ENCODE measurements around the gene KIF5A. TPM values are rescaled to one million over a fixed set of nuclear protein-coding genes. Genes with fewer than 3 reads are reported as not detected.

Gene KIF5A
- polyA plus RNA-seq, 1 donor, result 0.03 TPM

DNA sequence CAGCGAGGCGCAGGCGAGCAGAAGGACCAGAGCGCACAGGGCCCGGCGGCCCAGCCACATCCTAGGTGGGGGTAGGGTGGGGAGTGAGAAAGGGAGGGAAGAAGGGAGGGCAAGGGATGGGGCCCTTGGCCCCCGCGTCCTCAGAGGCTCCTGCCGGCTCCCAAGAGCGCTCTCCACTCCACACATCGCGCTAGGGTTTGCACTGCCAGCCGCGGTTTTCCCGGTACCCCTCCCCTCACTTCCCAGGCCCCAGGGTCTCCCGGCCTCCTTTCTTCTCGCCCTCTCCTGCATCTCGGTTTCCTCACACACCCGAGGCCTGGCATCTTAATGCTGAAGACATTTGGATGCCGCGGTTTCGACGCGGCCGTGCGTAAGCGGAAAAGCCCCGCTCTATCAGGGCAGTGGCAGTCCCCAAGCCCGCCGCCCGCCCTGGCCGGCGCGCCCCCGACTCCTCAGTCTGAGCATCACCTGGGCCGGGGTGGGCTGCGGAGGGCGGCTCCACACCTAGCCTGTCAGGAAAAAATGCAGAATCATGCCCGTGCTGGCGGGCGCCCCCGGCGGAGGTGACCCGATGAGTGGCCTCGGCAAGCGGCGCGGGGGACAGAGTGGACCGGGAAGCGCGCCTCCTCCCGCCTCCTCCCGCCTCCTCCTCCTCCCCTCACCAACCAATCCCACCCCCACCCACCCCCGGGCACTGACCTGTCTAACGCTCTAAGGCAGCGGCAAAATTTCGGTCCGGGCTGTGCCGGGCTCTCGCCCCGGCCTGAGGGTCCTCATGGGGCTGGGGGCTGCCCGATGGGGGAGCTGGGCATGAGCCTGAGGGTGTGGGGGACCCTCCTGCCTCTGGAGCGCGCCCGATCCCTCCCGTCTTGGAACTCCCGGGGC is 82.5 kb downstream of the KIF5A start:
- no peak for DNase-seq (ENCODE audit: low read depth)

DNA sequence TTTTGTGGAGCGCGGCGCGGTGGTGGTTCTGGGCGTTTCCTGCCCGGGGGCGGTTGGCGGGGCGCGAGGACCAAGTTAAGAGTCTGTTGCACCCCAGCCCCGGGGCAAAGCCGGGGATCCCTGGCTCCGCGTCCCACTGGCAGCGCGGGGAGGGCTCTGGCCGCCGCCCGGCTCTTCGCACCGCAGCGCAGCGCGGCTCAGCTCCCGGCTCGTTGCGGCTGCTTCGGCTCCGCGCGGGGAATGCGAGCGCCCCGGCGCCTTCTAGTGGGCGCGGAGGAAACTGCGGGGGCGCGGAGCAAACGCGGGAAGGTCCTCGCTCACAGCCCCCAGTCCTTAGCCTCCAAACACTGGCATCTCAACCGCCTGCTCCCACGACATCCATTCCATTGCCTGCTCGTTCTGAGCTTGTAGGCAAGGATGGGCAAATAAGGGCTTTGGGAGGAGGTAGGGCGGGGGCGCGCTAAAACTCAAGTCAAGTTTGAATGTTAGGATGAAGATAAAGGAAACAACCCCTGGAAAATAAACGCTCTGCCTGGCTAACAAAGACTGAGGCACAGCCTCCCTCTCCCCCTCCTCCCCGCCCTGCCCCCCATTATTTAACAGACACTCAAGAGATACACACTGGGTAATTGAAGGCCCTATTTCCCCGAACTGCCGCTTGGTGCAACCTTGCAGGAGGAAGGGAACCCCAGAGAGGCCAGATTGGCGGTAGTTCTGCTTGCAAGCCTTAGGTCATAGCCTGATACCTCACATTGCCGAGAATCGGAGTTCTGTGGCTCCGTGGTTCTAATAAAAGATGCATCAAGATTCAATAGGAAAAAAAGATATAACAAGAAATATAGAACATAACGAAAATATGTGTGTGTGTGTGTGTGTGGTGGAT is 83.4 kb downstream of the KIF5A start, which contains the start of gene B4GALNT1:
B4GALNT1 (minus strand) TSS at position 244 of the 883 bp plus-strand sequence. CDS start 1,069 bp downstream, outside the sequence.
- DNase-seq (ENCODE audit: low read depth), result no peak

Other genes with a start within 250 kb of the KIF5A start
- 50.1 TPM for gene R3HDM2, start 119.0 kb upstream of the KIF5A start, polyA plus RNA-seq (ENCODE audit: insufficient read length)
- 0.25 TPM for gene INHBC, start 115.3 kb upstream of the KIF5A start, polyA plus RNA-seq (ENCODE audit: insufficient read length)
- gene INHBE, start 94.7 kb upstream of the KIF5A start, polyA plus RNA-seq (ENCODE audit: insufficient read length), result 3.8 TPM
- 11.2 TPM for gene GLI1, start 90.3 kb upstream of the KIF5A start, polyA plus RNA-seq (ENCODE audit: insufficient read length)
- 4.2 TPM for gene ARHGAP9, start 70.2 kb upstream of the KIF5A start, polyA plus RNA-seq (ENCODE audit: insufficient read length)
- gene MARS1, start 62.0 kb upstream of the KIF5A start, polyA plus RNA-seq (ENCODE audit: insufficient read length), result 83.8 TPM
- gene DDIT3, start 29.5 kb upstream of the KIF5A start, polyA plus RNA-seq (ENCODE audit: insufficient read length), result 12.6 TPM
- 43.1 TPM for gene MBD6, start 27.2 kb upstream of the KIF5A start, polyA plus RNA-seq (ENCODE audit: insufficient read length)
- gene DCTN2, start 2.9 kb upstream of the KIF5A start, polyA plus RNA-seq (ENCODE audit: insufficient read length), result 148 TPM
- 10.6 TPM for gene PIP4K2C, start 41.1 kb downstream of the KIF5A start, polyA plus RNA-seq (ENCODE audit: insufficient read length)
- gene DTX3, start 54.8 kb downstream of the KIF5A start, polyA plus RNA-seq (ENCODE audit: insufficient read length), result 22.4 TPM
- gene ARHGEF25, start 61.4 kb downstream of the KIF5A start, polyA plus RNA-seq (ENCODE audit: insufficient read length), result 25.4 TPM
- 2.1 TPM for gene B4GALNT1, start 83.2 kb downstream of the KIF5A start, polyA plus RNA-seq (ENCODE audit: insufficient read length)
- 107 TPM for gene OS9, start 144.1 kb downstream of the KIF5A start, polyA plus RNA-seq (ENCODE audit: insufficient read length)
- gene AGAP2, start 188.7 kb downstream of the KIF5A start, polyA plus RNA-seq (ENCODE audit: insufficient read length), result 8.2 TPM
- 40.9 TPM for gene TSPAN31, start 195.0 kb downstream of the KIF5A start, polyA plus RNA-seq (ENCODE audit: insufficient read length)
- 134 TPM for gene CDK4, start 202.3 kb downstream of the KIF5A start, polyA plus RNA-seq (ENCODE audit: insufficient read length)
- 8.3 TPM for gene MARCHF9, start 205.1 kb downstream of the KIF5A start, polyA plus RNA-seq (ENCODE audit: insufficient read length)
- 0.86 TPM for gene CYP27B1, start 217.0 kb downstream of the KIF5A start, polyA plus RNA-seq (ENCODE audit: insufficient read length)
- 24.4 TPM for gene METTL1, start 222.1 kb downstream of the KIF5A start, polyA plus RNA-seq (ENCODE audit: insufficient read length)
- 6.9 TPM for gene EEF1AKMT3, start 222.6 kb downstream of the KIF5A start, polyA plus RNA-seq (ENCODE audit: insufficient read length)
- gene TSFM, start 232.7 kb downstream of the KIF5A start, polyA plus RNA-seq (ENCODE audit: insufficient read length), result 30.0 TPM

All from forelimb muscle (tissue), 1 donor.